ENCODE measurements around the gene ICAM5. TPM values are rescaled to one million over a fixed set of nuclear protein-coding genes. Genes with fewer than 3 reads are reported as not detected.
A peak's percentile ranks its signal among the peaks of the same experiment; 100 is the strongest.

Gene ICAM5
- total RNA-seq, 2 donors from 2014 or later = 0.10 to 0.25 TPM

GRCh38 chr19:10315335-10316214 is 25.8 kb downstream of the ICAM5 start, which contains the start of gene FDX2:
Gene FDX2, minus strand, starts transcription at chr19:10316015. Its CDS starts 19 bp downstream, at chr19:10315996.
- H3K9me3 ChIP-seq (ENCODE audit: control insufficient read depth, low read length, poor library complexity, severe bottlenecking) = no peaks in the 10 kb centered on the region
- peak; percentile 89 for ATAC-seq
- Mint-ChIP-seq H3K27me3 (no peaks in the 10 kb centered on the region), H3K4me3 (peak within 1 kb of the TSS; percentile 92), H3K36me3 (ENCODE audit: low read depth) (peaks cover 6% of the 10 kb centered on the region), H3K4me1 (peaks cover 15% of the 10 kb centered on the region), H3K27ac (peak within 1 kb of the TSS; percentile 92)
- DNase-seq = peak; percentile 87 to 92 (median 89)

DNA sequence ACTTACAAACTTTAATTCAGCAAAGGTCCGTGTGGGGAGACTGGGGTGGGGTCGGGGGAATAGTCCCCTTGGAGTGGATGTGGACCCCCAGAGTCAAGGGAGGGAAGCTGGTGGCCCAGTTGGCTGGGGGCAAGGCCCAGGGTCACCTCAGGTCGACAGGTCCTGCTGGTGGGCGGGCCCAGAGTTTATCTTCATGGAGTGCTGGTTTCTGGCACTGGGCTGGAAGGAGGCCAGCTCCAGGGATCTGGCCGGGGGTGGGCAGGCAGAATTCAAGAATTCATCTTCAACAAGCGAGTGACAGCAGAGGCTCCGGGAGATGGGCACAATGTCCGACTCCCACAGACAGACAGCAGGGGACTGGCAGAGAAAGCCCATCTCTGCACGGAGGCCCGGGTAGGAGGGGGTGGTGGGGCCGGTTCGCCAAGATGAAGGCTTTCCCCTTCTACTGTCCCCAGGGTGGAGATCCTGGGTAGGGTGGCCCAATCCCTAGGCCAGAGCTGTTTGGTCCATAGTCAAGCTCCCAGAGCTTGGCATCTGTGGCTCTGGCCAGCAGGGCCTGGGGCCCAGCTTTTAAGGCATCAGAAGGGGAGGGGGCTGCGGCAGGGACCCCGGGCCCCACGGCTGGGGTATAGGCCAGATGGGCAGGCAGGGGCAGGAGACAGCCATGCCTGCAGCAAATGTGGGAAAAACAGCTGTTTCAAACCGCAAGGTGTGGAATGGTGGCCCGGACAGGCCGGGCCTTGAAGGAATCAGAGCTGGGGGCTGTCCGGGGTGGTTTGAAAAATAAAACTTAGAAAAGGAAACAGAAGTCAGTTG is 26.7 kb downstream of the ICAM5 start:
- ATAC-seq (no peak), DNase-seq (no peak)
- no peaks in the 10 kb centered on the region for H3K9me3 ChIP-seq (ENCODE audit: control insufficient read depth, low read length, poor library complexity, severe bottlenecking)
- Mint-ChIP-seq H3K27me3 (no peaks in the 10 kb centered on the region), H3K36me3 (ENCODE audit: low read depth) (peaks cover 6% of the 10 kb centered on the region), H3K27ac (peak overlapping the region; percentile 92), H3K4me3 (peak overlapping the region; percentile 92), H3K4me1 (peaks cover 15% of the 10 kb centered on the region)

- H3K9me3 ChIP-seq (ENCODE audit: control insufficient read depth, low read length, poor library complexity, severe bottlenecking) = no peaks in the 10 kb centered on the region
- Mint-ChIP-seq H3K27me3 (no peaks in the 10 kb centered on the region), H3K36me3 (ENCODE audit: low read depth) (peaks cover 10% of the 10 kb centered on the region), H3K4me3 (no peak overlapping the region), H3K27ac (peak overlapping the region; percentile 92), H3K4me1 (peaks cover 20% of the 10 kb centered on the region)
- ATAC-seq (no peak), DNase-seq (no peak)
Observed at GRCh38 chr19:10317045-10317856, 27.5 kb downstream of the ICAM5 start.

GRCh38 chr19:10317857-10318462 is 28.2 kb downstream of the ICAM5 start:
- H3K27me3 Mint-ChIP-seq = no peaks in the 10 kb centered on the region
- H3K4me1 Mint-ChIP-seq = peaks cover 20% of the 10 kb centered on the region
- ATAC-seq (no peak), DNase-seq (no peak)
- peaks cover 10% of the 10 kb centered on the region for H3K36me3 Mint-ChIP-seq (ENCODE audit: low read depth)
- H3K9me3 ChIP-seq (ENCODE audit: control insufficient read depth, low read length, poor library complexity, severe bottlenecking) = no peaks in the 10 kb centered on the region
- no peak overlapping the region for H3K27ac Mint-ChIP-seq
- H3K4me3 Mint-ChIP-seq = no peak overlapping the region

GRCh38 chr19:10318807-10319682 is 29.3 kb downstream of the ICAM5 start:
- ATAC-seq = no peak
- Mint-ChIP-seq H3K4me3 (no peak overlapping the region), H3K27ac (no peak overlapping the region)

GRCh38 chr19:10320602-10321416 is 31.1 kb downstream of the ICAM5 start:
- Mint-ChIP-seq H3K4me1 (peaks cover 10% of the 10 kb centered on the region), H3K27ac (peak overlapping the region; percentile 65), H3K27me3 (no peaks in the 10 kb centered on the region), H3K4me3 (peak overlapping the region; percentile 36), H3K36me3 (ENCODE audit: low read depth) (peaks cover 8% of the 10 kb centered on the region)
- no peaks in the 10 kb centered on the region for H3K9me3 ChIP-seq (ENCODE audit: control insufficient read depth, low read length, poor library complexity, severe bottlenecking)
- ATAC-seq (no peak), DNase-seq (no peak)

More at GRCh38 chr19:10318807-10319682, 29.3 kb downstream of the ICAM5 start:
- H3K4me1 Mint-ChIP-seq = peaks cover 20% of the 10 kb centered on the region
- no peaks in the 10 kb centered on the region for H3K9me3 ChIP-seq (ENCODE audit: control insufficient read depth, low read length, poor library complexity, severe bottlenecking)
- DNase-seq = no peak
- no peaks in the 10 kb centered on the region for H3K27me3 Mint-ChIP-seq
- peaks cover 8% of the 10 kb centered on the region for H3K36me3 Mint-ChIP-seq (ENCODE audit: low read depth)

GRCh38 chr19:10321417-10321797 is 31.7 kb downstream of the ICAM5 start:
- Mint-ChIP-seq H3K36me3 (ENCODE audit: low read depth) (peaks cover 6% of the 10 kb centered on the region), H3K4me1 (peaks cover 8% of the 10 kb centered on the region), H3K4me3 (peak overlapping the region; percentile 36), H3K27ac (no peak overlapping the region), H3K27me3 (no peaks in the 10 kb centered on the region)
- no peaks in the 10 kb centered on the region for H3K9me3 ChIP-seq (ENCODE audit: control insufficient read depth, low read length, poor library complexity, severe bottlenecking)
- DNase-seq (no peak), ATAC-seq (peak; percentile 11)

- peaks cover 6% of the 10 kb centered on the region for H3K36me3 Mint-ChIP-seq (ENCODE audit: low read depth)
Observed at GRCh38 chr19:10321874-10322835, 32.4 kb downstream of the ICAM5 start.

GRCh38 chr19:10325732-10326131 is 36.0 kb downstream of the ICAM5 start:
- Mint-ChIP-seq H3K27me3 (no peaks in the 10 kb centered on the region), H3K4me3 (no peak overlapping the region), H3K36me3 (ENCODE audit: low read depth) (peaks cover 4% of the 10 kb centered on the region), H3K4me1 (peaks cover 5% of the 10 kb centered on the region), H3K27ac (no peak overlapping the region)
- ATAC-seq = no peak
- DNase-seq = no peak
- H3K9me3 ChIP-seq (ENCODE audit: control insufficient read depth, low read length, poor library complexity, severe bottlenecking) = no peaks in the 10 kb centered on the region

More at GRCh38 chr19:10321874-10322835, 32.4 kb downstream of the ICAM5 start:
- ATAC-seq = peak; percentile 19
- no peaks in the 10 kb centered on the region for H3K9me3 ChIP-seq (ENCODE audit: control insufficient read depth, low read length, poor library complexity, severe bottlenecking)
- H3K27ac Mint-ChIP-seq = no peak overlapping the region
- H3K4me1 Mint-ChIP-seq = peaks cover 8% of the 10 kb centered on the region
- no peak overlapping the region for H3K4me3 Mint-ChIP-seq
- H3K27me3 Mint-ChIP-seq = no peaks in the 10 kb centered on the region
- no peak for DNase-seq

- Mint-ChIP-seq H3K27ac (no peak overlapping the region), H3K4me1 (peaks cover 10% of the 10 kb centered on the region), H3K4me3 (no peak overlapping the region), H3K27me3 (no peaks in the 10 kb centered on the region), H3K36me3 (ENCODE audit: low read depth) (no peaks in the 10 kb centered on the region)
- H3K9me3 ChIP-seq (ENCODE audit: control insufficient read depth, low read length, poor library complexity, severe bottlenecking) = no peaks in the 10 kb centered on the region
- DNase-seq (no peak), ATAC-seq (no peak)
Observed at GRCh38 chr19:10327793-10328192, 38.0 kb downstream of the ICAM5 start.
